Sciatic nerve (tissue), 2 donors: ENCODE measurements around the gene RPL29. TPM values are rescaled to one million over a fixed set of nuclear protein-coding genes. Genes with fewer than 3 reads are reported as not detected.

ENCODE experiments used
- ATAC-seq: fragments of 200-7000 bp; cut with Tn5 transposase; one replicate; pipeline ENCODE4 v1.9.1; 2020; ENCODE audit warnings: mild to moderate bottlenecking, moderate library complexity
- DNase-seq: peaks from one replicate; pipeline ENCODE4 v3.0.0-alpha.2; 2020; ENCODE audit warnings: low spot score
- intact Hi-C: fragments of 100-400 bp; cut with DNase I; formaldehyde crosslinking; loops from one replicate; pipeline ENCODE4 v1.14.2; 2022
- total RNA-seq: library from RNA; stranded (reverse); fragmentation: NEBNext Ultra II Directional; extraction: Animal tissue kit (Norgen Biotek cat#: 25700); gene quantifications from one replicate; pipeline ENCODE4 v1.2.1, GENCODE V29; 2021
- donor health status: DM: no; HTN: no; CAD: no.
- donor health status: DM: no; HTN: no; CAD: no.

RPL29 gene
- total RNA-seq, 1 donor from 2014 or later: 753 TPM

- intact Hi-C loops: loop anchor here (5.0 kb wide), 1 partner anchor 699 kb away; the partner anchor contains the start of genes GNL3 and PBRM1
- DNase-seq (no peak), ATAC-seq (no peak)
These were observed 7.2 kb downstream of the RPL29 start for GRCh38 chr3:51988286-51989146.

GRCh38 chr3:51987568-51987967 is 8.1 kb downstream of the RPL29 start:
- ATAC-seq: no peak

GRCh38 chr3:51986010-51986947 is 9.4 kb downstream of the RPL29 start:
- ATAC-seq (no peak), DNase-seq (no peak)
- intact Hi-C loops: loop anchor here (5.0 kb wide), 1 partner anchor 701 kb away; the partner anchor contains the start of genes GNL3 and PBRM1

More at GRCh38 chr3:51987568-51987967, 8.1 kb downstream of the RPL29 start:
- intact Hi-C loops: loop anchor here (5.0 kb wide), 1 partner anchor 700 kb away; the partner anchor contains the start of genes GNL3 and PBRM1
- no peak for DNase-seq

GRCh38 chr3:51985063-51985462 is 10.6 kb downstream of the RPL29 start:
- intact Hi-C loops: loop anchor here (5.0 kb wide), 1 partner anchor 702 kb away; the partner anchor contains the start of genes GNL3 and PBRM1
- ATAC-seq (no peak), DNase-seq (no peak)

DNA sequence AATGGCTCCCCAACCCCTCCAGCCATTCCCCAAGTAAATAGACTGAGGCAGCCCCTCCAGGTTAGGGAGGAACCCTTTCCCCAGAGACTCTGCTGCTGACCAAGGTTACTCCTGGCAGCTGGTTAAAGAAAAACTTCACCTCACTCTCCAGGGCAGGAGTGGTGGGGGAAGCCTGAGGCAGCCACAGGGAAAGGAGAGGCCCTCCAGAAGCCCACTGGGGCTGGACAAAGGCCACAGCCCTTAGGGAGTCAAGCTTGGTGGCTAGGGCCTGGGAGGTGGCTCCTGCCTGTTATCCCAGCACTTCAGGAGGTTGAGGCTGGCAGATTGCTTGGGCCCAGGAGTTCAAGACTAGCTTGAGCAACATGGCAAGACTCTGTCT is 11.4 kb downstream of the RPL29 start:
- intact Hi-C loops: no loop called here
- ATAC-seq: no peak
- no peak for DNase-seq

DNA sequence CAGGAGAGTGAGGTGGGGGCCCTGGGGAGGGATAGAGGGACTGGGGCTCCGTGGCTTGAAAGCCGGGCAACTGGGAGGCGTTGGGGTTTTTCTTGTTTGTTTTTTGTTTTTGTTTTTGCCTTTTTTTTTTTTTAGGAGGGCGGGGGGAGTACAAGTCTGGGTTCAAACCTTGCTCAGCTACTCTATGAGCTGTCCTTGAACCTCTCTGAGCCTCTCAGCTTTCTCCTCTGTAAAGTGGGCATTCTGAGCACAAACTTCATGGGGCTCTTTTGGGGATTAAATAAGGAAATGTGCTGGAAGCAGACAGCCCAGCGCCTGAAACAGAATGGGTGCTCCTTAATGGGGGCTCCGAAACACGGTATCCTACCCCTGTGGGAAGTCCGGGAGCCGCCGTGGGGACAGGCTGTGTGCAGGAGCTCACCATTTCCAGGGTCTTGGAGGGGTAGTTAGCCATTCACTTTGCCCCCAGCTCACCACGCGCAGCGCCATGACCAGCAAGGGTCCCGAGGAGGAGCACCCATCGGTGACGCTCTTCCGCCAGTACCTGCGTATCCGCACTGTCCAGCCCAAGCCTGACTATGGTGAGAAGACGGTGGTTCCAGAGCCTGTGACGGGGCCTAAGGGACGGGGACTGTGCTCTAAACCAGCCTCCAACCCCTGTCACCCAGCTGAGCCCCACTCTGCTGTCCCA is 12.0 kb downstream of the RPL29 start:
- intact Hi-C loops: no loop called here
- ATAC-seq: peak; percentile 2

GRCh38 chr3:51982838-51983577 is 12.7 kb downstream of the RPL29 start, which contains the start of gene ACY1:
Gene ACY1, plus strand, starts transcription at chr3:51983535. Its CDS starts 530 bp downstream, at chr3:51984065.
- peak; percentile 93 for DNase-seq
- intact Hi-C loops: no loop called here
- ATAC-seq: peak; percentile 93

More for the DNA sequence above, 12.0 kb downstream of the RPL29 start:
- no peak for DNase-seq

DNA sequence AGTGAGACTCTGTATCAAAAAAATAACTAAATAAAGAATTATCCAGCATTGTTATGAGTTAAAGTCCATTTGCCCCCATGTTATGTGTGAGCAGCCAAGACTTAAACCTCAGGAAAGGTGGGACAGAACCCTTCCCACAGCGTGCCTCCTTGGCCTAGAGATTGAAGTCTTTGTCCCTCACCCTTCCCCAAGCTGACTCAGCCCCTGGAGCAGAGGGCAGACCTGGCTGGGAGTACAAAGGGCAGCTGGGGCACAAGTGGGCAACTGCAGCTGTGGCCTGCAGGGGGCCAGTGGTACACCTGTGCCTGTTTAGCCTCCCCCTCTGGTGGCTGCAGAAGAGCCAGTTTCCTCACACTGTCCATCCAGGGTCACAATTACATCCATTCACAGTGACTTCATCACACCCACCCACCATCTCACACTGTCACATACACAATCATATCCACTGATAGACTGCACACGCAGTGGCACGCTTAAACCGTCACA is 13.3 kb downstream of the RPL29 start:
- peak; percentile 23 for ATAC-seq
- DNase-seq: no peak
- intact Hi-C loops: no loop called here

- ATAC-seq (no peak), DNase-seq (no peak)
- intact Hi-C loops: no loop called here
These were observed 15.4 kb downstream of the RPL29 start for GRCh38 chr3:51980253-51980652.

DNA sequence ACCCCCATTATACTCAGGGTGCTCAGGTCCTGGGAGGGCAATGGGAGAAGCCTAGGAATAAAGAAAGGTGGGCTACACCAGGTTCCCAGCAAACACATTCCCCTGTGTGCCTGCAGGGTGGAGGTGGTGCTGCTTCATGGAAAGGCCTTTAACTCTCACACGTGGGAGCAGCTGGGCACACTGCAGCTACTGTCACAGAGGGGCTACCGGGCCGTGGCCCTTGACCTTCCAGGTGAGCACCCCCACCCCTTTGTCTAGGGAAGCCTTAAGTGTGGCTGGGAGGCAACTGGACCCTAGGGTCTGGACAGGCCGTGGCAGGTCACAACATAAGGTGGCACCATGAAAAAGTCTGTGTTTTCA is 17.6 kb downstream of the RPL29 start:
- DNase-seq (no peak), ATAC-seq (no peak)
- intact Hi-C loops: no loop called here

DNA sequence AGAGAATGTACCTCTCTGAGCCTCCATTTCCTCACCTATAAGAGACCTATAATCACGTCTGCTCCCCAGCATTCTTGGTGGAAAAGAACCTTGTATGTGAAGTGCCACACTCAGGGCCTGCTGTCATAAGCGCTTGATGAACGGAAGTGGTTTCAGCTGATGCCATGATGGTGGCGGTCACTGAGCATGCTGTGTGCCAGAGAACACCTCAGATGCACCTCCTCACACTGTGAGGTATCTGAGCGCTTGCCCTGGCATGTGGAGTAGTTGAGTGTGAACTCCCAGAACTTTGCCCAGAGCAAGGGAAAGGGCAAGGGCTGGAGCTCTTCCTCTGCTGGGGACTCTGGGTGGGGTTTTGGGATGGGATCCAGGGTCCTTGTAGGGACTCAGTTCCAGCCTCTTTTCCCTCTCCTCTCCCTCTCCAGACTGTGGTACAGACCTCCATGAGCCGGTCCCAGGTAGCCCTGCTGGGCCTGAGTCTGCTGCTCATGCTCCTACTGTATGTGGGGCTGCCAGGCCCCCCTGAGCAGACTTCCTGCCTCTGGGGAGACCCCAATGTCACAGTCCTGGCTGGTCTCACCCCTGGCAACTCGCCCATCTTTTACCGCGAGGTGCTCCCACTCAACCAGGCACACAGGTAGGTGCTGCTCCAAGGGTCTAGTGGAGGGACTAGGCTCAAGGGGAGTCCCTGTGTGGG is 18.1 kb downstream of the RPL29 start:
- ATAC-seq: no peak
- DNase-seq: no peak
- intact Hi-C loops: no loop called here

- peak; percentile 91 for DNase-seq
- intact Hi-C loops: no loop called here
- ATAC-seq: peak; percentile 23
These were observed 19.7 kb downstream of the RPL29 start for GRCh38 chr3:51975852-51976549.

DNA sequence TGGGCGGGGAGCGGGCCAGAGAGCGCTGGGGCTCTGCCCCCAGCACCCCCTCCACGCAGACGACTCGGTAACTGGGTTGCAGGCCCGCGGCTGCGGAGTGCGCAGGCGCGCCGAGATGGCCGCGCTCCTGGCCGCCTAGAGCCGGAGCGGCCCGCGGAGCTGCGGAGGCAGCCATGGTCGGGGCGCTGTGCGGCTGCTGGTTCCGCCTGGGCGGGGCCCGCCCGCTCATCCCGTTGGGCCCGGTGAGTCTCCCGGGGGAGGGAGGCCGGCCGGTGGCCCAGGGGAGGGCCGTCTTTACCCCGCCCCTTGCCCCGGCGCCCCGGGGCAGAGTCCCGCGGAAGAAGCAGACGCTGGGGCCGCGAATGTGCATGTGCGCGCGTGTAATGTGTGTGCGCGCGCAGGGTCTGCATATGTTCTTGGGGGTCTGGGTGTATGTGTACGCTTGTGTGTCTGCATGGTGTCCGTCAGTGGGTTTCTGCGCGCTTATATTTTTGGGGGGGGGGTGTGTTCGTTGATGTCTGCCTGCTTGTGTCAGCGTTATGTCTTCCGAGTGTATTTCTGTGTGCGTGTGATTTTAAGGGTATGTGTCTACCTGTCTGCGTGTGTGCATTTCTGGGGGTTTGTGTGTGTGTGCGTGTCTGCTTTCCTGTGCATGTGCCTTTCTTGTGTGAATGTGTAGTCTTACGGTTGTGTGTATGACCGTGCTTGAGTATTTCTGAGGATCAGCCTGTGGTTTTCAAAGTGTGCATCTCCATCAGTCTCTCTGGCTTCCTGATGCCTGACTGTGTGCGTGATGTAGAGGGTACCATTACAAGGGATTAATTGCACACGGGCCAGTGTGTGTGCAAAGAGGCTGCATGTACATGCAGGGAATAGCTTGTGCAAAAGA is 20.5 kb downstream of the RPL29 start, which contains the start of gene ABHD14A:
Gene ABHD14A (plus strand): TSS at position 102 of the 889 bp plus-strand sequence. CDS start 72 bp downstream, at position 174.
- DNase-seq: peak; percentile 81
- ATAC-seq: peak; percentile 81
- intact Hi-C loops: no loop called here

- DNase-seq (peak; percentile 71), ATAC-seq (peak; percentile 31)
- intact Hi-C loops: no loop called here
These were observed 21.3 kb downstream of the RPL29 start for GRCh38 chr3:51974277-51974962.

DNA sequence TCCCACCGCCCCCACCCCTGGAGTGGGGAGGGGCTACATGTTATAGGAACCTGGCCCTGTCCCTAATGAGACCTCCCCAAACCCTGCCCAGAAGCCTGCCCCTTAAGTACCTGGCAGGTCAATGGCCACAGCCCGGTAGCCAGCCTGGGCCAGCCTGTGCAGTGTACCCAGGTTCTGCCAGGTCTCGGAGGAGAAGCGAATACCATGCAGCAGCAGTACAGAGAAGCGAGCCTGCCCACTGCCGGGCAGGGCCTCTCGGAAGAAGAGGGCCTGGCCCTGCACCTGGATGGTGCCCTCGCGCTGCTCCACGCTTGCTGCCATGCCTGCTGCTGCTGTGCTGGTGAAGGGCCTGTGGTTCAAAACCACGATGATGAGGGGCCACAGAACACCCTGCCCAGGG is 24.3 kb downstream of the RPL29 start:
- intact Hi-C loops: no loop called here
- DNase-seq (no peak), ATAC-seq (no peak)
